ENCODE measurements around the gene TFEC.

TFEC gene

DNA sequence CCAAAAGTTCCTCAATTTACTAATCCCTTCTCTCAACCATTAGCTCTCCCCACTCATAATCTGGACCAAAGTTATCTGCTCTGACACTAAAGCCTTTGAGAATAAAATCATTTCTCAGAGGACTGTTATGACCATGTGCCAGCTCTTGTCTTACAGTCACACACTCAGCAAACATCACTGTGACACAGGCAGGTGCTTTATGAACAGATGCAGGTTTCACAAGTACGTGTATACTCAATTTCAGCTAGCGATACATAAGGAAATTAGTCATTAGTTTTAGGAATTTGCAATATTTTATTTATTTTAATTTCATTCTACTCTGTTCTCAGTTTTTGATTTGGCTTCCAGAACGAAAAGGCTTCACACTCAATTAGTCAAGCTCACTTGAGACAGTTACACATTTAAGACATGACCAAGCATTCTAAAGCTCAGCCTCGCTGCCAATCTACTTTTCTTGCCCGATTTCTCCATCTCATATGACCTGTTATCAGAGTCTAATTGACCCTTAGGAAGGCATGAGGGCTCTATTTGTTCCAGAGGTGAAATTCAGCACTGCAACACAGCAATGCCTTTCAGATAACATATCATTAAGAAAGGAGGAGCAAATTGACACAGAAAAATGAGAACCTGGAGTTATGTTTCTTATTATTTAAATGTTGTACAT, 76.8 kb downstream of the TFEC start:
- no peak for DNase-seq (ENCODE audit: extremely low read depth, low read depth)
- TF ChIP-seq, protein P1, sequence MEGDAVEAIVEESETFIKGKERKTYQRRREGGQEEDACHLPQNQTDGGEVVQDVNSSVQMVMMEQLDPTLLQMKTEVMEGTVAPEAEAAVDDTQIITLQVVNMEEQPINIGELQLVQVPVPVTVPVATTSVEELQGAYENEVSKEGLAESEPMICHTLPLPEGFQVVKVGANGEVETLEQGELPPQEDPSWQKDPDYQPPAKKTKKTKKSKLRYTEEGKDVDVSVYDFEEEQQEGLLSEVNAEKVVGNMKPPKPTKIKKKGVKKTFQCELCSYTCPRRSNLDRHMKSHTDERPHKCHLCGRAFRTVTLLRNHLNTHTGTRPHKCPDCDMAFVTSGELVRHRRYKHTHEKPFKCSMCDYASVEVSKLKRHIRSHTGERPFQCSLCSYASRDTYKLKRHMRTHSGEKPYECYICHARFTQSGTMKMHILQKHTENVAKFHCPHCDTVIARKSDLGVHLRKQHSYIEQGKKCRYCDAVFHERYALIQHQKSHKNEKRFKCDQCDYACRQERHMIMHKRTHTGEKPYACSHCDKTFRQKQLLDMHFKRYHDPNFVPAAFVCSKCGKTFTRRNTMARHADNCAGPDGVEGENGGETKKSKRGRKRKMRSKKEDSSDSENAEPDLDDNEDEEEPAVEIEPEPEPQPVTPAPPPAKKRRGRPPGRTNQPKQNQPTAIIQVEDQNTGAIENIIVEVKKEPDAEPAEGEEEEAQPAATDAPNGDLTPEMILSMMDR (IDR thresholded peaks at IDR 0.05; ENCODE audit: low read depth, low read length): no peak

- TF ChIP-seq, protein P1 (IDR thresholded peaks at IDR 0.05; ENCODE audit: low read depth, low read length): no peak
- DNase-seq (ENCODE audit: extremely low read depth, low read depth): no peak
These were observed 77.7 kb downstream of the TFEC start for GRCh38 chr7:115952832-115953231.

- TF ChIP-seq, protein P1 (IDR thresholded peaks at IDR 0.05; ENCODE audit: low read depth, low read length): no peak
- DNase-seq (ENCODE audit: extremely low read depth, low read depth): no peak
These were observed 79.0 kb downstream of the TFEC start for GRCh38 chr7:115951547-115951946.

DNA sequence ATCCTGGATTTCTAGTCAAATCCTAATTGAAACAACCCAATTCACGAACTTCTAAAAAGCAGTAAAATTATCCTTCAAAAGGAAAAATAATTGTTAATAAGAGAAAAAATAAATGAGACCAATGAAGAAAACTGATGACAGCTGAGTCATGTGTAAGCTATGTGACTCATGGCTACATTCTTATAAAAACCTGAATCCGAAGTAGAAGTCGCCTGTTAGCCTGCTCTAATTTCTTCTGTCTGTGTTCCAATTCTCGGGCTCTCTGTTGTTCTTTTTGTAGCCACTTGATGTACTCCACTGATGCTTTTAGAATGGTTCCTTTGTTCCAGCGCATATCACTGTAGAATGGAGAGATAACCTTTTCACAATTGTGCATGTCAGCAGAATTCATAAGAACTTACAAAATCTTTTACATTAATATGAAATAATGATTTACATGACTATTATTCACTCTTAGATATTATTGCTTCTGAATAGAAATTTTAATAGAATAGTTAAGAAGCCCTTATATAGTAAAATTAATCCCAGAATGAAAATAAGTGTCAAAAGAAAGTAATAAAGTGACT, 88.8 kb downstream of the TFEC start:
- no peak for DNase-seq (ENCODE audit: extremely low read depth, low read depth)
- TF ChIP-seq, protein P1 (IDR thresholded peaks at IDR 0.05; ENCODE audit: low read depth, low read length): no peak

- DNase-seq (ENCODE audit: extremely low read depth, low read depth): no peak
- TF ChIP-seq, protein P1 (IDR thresholded peaks at IDR 0.05; ENCODE audit: low read depth, low read length): no peak
These were observed 90.0 kb downstream of the TFEC start for GRCh38 chr7:115940460-115941060.

DNA sequence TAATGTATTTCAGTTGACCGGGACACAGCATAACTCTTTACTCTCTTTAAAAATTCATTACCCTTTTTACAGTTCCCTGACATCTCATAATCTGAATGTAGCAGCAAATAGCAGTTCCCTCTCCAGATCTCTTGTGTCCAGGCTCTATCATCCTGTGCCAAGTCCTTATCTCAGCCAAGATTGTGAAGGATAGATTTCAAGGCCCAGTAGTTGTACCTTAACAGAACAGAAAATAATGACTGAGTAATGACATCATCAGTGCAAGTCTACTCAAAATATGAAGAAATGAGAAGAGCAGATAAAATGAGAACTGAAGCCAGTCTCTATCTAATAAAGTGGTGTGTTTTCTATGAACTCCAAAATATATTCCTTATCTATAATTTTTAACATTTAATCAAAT, 92.6 kb downstream of the TFEC start:
- TF ChIP-seq, protein P1 (IDR thresholded peaks at IDR 0.05; ENCODE audit: low read depth, low read length): no peak
- no peak for DNase-seq (ENCODE audit: extremely low read depth, low read depth)

DNA sequence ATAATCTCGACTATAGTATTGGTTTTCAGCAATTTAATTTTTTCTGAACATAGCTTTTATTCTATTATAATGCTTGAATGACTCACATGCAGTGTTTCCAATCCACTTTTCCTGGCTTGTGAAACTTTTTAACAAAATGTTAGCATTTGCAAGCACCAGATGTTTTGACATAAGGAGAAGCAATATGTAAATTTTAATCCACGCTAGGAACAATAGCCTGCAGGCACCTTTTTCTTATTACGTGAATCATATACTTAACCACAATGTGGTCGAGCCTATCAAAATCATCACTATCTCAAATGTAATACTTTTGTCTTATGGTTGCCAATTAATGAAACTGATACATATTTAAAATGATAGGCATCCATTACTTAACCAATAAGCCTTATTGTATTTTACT, 97.1 kb downstream of the TFEC start:
- no peak for DNase-seq (ENCODE audit: extremely low read depth, low read depth)
- TF ChIP-seq, protein P1 (IDR thresholded peaks at IDR 0.05; ENCODE audit: low read depth, low read length): no peak

Data from AG09319 (cell line).